Astrocyte of the hippocampus (primary cell): ENCODE data around the gene LAX1.
"Not testable (repeated sequence)": the region's sequence is repeated elsewhere in the genome, so short reads cannot be mapped to it uniquely, and the experiment has no call there.

Source experiments
- DNase-seq: peaks from one replicate; pipeline ENCODE4 v3.0.0; 2011; ENCODE audit warnings: low read depth, low spot score

The LAX1 gene

GRCh38 chr1:203769505-203770343, 4.7 kb downstream of the LAX1 start:
- DNase-seq, result peak; percentile 96

GRCh38 chr1:203771901-203772301, 6.9 kb downstream of the LAX1 start:
- no peak for DNase-seq

GRCh38 chr1:203772836-203773235, 7.9 kb downstream of the LAX1 start:
- no peak for DNase-seq

GRCh38 chr1:203776636-203777035, 11.7 kb downstream of the LAX1 start:
- no peak for DNase-seq

GRCh38 chr1:203777596-203777995, 12.6 kb downstream of the LAX1 start:
- DNase-seq, result no peak

- no peak for DNase-seq
Observed at GRCh38 chr1:203778146-203778545, 13.2 kb downstream of the LAX1 start.

GRCh38 chr1:203778789-203779188, 13.8 kb downstream of the LAX1 start:
- DNase-seq, result no peak

- DNase-seq, result no peak
Observed at GRCh38 chr1:203781962-203782361, 17.0 kb downstream of the LAX1 start.

- DNase-seq, result no peak
Observed at GRCh38 chr1:203789966-203790365, 25.0 kb downstream of the LAX1 start.

GRCh38 chr1:203791498-203791897, 26.5 kb downstream of the LAX1 start:
- no peak for DNase-seq

- no peak for DNase-seq
Observed at GRCh38 chr1:203792486-203792885, 27.5 kb downstream of the LAX1 start.

GRCh38 chr1:203793561-203793960, 28.6 kb downstream of the LAX1 start:
- not testable (repeated sequence) for DNase-seq

GRCh38 chr1:203794764-203795440, 29.9 kb downstream of the LAX1 start:
- DNase-seq, result no peak

GRCh38 chr1:203795441-203796235, 30.7 kb downstream of the LAX1 start, which contains the start of the genes ZBED6 and ZC3H11A:
Gene ZBED6 (plus strand): TSS chr1:203795623. CDS start chr1:203797523, 1,900 bp downstream.
Gene ZC3H11A (plus strand): TSS chr1:203795623. CDS start chr1:203817071, 21,448 bp downstream.
- peak; percentile 99 for DNase-seq

GRCh38 chr1:203796236-203796605, 31.2 kb downstream of the LAX1 start:
- peak; percentile 48 for DNase-seq

GRCh38 chr1:203797216-203797615, 32.2 kb downstream of the LAX1 start:
- DNase-seq, result no peak

- DNase-seq, result no peak
Observed at GRCh38 chr1:203797948-203798655, 33.1 kb downstream of the LAX1 start.

- no peak for DNase-seq
Observed at GRCh38 chr1:203799157-203799556, 34.2 kb downstream of the LAX1 start.

- no peak for DNase-seq
Observed at GRCh38 chr1:203799971-203800370, 35.0 kb downstream of the LAX1 start.

- no peak for DNase-seq
Observed at GRCh38 chr1:203805689-203806088, 40.7 kb downstream of the LAX1 start.

- peak; percentile 60 for DNase-seq
Observed at GRCh38 chr1:203807196-203807595, 42.2 kb downstream of the LAX1 start.
